ENCODE data around the gene DTNA.
A peak's percentile ranks its signal among the peaks of the same experiment; 100 is the strongest.
"Not testable (repeated sequence)": the region's sequence is repeated elsewhere in the genome, so short reads cannot be mapped to it uniquely, and the experiment has no call there.

DTNA gene

DNA sequence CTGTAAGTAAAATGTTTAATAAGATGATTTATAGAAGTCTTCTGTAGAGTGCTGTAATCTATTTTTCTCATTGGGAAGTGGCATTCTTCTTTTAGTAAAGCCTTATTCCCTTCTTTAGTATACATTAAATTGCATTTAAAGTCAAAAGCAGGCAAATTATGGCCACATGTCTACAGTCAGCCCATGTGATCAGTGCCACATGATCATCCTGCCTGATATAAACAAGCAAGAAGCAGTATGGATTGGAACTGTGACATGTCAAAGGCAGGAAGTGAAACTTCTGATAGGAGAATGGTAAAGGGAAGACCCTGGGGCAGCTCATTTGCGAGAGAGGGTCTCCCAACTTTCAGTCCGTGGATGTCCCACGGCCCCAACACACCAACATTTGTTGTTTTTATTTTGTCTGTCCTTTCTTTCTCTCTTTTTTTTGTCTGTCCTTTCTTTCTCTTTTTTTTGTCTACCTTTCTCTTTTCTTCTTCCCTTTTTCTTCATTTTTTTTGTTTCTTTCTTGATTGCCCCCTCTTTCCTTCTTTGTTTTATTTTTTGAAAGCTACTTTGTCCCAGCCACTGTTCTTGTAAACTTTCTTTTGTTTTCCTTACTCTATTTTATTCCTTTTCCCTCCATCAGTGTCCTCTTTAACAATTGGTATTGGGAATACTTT is 154.9 kb downstream of the DTNA start:
- DNase-seq, result no peak

- DNase-seq, result no peak
Measured at GRCh38 chr18:34866310-34866709, 156.2 kb downstream of the DTNA start.

DNA sequence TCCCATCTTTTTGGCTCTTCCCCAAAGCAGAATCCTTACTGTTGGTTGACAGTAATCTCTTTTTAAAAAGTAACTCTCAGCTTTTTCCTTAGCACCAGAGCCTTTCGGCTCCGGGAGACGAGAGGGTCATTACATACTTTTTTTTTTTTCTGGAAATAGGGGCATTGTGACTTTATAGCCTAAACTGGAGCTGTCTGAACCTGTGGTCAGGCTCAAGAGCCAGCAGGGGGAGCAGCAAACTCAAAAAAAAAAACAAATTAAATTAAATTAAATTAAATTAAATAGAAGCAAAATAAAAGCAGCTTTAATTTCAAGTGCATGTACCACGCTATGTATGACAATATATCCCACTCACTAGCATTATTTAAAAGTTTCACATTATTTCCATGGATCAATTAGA is 156.6 kb downstream of the DTNA start:
- no peak for DNase-seq

DNA sequence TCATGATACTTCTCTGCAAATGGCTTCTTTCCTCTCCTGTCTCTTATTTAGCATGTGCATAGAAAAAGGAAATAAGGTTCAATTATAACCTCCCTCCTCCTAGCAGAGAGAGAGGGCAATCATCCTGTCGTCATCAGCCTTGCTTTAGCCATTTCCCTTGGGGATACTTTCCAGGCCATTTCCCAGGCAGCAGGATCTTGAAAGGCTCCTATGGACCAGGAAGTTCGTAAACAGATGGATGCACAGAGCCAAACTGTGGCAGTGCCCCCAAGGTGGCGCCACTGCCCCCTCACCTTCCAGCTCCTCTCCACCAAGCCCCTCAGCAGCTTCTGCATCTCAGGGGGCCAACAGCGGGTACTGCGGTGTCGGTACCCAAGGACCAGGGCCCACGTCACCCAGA is 157.4 kb downstream of the DTNA start:
- peak; percentile 62 for DNase-seq

DNA sequence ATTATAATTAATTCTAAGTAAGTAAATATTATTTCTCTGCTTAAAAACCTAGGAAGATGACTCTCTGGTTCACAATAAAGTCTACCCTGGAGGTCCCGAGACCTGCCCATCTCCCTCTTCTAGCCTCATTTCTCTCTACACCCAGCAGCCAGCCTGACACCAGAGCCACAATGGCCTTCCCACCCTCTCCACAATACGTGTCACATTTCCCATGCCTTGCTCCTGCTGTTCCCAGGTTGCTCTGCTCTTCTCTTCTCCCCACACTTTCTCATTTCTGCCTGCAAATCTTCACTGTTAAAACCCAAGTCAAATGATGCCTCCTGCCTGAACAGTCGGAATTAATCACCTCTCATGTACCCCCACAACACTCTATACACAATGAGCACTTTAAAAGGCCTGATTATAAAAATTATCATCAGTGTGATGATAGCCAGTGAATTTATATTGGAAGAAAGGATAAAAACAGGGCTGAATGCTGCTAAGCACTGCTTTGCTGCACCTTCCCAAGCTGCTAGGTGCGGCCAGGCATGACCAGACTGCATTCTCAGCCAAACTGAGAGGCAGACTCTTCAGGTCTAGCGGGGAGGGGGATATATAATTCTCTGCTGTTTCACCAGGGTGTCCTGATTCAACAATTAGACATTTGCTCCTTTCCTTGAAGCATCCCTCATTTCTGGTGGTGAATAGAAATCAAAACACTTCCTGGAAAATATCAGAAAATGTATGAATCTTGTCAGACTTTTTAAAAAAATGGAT is 160.6 kb downstream of the DTNA start:
- DNase-seq, result peak; percentile 31

DNA sequence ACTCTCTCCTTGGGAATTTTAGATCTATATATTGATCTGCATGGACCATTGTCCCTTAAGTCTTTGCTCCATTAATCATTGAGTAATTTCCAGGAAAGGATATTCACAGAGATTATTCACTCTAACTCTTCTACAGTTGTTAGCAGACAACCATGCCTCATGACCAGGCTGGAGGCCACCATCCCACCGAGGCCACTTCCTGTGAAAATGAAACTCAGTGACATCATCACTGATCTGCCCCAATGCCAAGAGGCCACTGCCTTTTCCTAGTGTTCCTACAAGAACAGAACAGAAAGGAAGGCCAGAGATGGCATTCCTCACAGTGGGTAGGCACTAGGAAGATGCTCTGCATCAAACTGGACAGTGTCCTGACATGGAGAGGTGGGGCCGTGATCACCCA is 161.3 kb downstream of the DTNA start:
- DNase-seq, result no peak

GRCh38 chr18:34872066-34872465 is 162.0 kb downstream of the DTNA start:
- DNase-seq, result no peak

GRCh38 chr18:34873986-34874580 is 164.0 kb downstream of the DTNA start:
- DNase-seq, result no peak

- DNase-seq, result no peak
Measured at GRCh38 chr18:34875150-34875549, 165.1 kb downstream of the DTNA start.

DNA sequence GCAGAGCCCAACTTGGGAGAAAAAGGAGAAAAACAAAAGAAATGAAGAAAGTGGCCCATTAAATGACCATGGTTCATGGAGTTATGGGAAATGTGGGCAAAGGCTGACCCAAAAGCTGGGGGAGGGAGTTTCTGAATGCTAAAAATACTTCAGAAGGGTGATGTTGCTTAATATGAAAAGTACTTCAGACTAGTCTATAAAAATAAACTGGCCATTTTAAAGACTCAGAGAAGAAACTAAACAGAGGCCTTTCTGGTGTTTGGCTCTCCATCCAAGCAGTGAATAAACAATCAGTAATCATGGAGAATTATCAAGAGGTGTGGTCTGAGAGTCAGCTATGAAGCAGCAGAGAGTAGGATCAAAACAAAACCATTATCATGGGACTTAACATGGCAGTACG is 170.3 kb downstream of the DTNA start:
- DNase-seq, result no peak

DNA sequence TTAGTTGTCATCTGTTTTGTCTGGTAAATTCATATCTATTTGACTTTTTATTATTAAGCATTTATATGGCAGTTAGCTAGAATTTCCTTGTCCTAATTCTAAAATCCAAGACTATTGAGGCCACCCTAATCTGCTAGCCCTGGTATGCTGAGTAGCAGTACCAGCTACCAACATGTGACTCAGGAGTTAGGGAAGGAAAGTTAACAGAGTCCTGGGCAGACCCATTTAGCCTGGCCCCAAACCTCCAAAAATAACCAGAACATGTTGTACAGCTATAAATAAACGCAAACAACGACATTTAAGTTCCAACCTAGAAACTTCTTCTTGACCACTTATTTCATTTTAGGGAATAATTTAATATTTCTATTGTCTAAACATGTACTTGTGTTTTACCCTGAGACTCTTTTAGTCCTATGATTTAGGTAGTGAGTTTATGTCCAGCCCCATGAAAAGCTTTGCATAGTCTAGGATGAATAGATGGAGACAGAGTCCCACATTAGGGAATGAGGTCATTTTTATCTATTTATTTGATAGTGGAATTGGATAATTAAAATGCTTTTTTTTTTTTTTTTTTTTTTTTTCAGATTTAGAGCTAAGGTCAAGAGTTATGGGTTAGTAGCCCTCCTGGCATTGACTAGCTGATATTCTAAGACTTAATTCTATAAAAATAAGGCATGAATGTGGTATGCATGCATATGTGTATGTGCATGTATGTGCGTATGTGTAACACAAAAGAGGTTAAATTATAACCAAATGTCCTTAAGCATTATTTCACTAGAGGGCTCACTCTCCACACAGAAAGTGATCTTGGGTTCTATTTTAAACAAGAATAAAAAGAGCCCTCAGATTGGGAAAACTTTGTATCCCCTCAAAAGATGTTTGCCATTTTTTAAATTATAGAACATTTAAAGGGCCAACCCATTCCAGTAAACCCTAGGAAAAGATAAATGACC is 171.1 kb downstream of the DTNA start:
- peak; percentile 9 for DNase-seq

GRCh38 chr18:34884436-34884835 is 174.3 kb downstream of the DTNA start:
- no peak for DNase-seq

DNA sequence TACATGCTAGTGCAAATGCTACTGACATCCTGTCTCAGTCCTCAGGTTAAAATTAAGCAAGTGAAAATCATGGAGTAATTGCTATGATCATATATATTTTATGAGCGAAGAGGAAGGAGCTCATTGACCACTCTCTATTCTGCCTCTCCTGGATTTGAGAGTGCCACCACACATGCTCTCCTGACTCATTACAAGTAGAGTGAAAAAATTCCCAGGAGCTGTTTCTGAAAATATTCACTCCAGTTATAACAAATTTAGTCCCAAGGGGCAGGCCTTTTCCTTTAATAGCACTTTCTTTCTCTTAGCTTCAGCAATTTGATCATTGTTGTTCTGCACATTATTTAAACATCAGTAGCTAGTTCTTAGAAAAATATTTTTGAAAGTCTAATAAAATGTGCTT is 176.1 kb downstream of the DTNA start:
- DNase-seq, result no peak

GRCh38 chr18:34887881-34888580 is 177.9 kb downstream of the DTNA start:
- no peak for DNase-seq

DNA sequence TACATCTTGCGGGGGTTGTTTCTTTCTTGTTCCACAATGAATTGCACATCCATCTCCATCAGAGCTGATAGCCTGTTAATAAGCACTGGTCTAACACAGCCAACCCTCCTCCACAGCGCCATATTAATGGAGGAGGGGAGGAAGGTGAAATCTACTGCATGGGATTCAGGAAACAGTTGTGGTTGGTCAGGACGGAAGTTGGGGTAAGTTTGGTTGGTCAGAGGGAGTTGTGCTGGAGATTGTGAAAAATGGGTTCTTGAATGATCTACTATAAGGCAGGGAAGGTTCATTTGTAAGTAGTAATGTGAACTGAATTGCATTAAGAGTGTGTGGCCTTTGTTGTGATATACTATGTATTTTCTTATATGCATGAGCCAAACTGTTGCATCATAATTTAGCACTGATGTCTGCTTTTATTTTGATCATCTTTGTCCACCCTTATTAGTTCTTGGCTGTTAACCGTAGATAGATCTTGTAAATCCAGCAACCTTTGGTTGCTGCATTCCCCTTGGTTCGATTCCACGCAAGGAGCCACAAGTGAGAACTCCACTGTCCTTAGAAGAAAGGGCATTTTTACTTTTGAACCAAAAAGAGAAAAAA is 180.5 kb downstream of the DTNA start:
- DNase-seq, result no peak

DNA sequence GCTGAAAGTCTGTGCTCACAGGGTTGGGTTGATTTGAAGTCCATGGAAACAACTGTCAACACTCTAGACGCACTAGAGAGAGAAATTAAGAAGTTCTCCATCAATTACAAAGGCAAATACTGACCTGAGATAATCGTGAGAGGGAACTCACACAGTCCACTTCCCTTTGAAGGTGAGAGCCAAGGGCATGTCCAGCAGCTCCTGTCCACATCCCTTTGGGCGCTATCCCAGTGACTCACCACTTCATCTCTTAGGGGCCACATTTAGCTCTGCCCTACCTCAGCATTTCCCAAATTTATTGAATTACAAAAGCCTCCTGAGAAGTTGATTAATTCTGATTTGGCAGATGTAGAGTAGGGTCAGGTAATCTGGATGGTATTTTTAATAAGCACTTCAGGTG is 182.3 kb downstream of the DTNA start:
- DNase-seq, result no peak

DNA sequence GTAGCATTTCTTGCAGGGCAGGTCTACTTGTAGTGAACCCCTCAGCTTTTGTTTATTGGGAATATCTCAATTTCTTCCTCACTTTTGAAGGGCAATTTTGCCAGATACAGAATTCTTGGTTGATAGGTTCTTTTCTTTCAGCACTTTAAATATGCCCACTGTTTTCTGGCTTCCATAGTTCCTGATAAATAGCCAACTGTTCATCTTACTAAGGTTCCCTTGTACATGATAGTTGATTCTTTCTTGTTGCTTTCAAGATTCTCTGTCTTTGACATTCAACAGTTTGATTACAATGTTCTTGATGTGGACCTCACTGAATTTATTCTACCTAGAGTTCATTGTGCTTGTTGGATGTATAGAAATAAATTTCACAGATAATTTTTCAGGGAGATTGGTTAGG is 183.1 kb downstream of the DTNA start:
- no peak for DNase-seq

- no peak for DNase-seq
Measured at GRCh38 chr18:34901299-34901698, 191.2 kb downstream of the DTNA start.

DNA sequence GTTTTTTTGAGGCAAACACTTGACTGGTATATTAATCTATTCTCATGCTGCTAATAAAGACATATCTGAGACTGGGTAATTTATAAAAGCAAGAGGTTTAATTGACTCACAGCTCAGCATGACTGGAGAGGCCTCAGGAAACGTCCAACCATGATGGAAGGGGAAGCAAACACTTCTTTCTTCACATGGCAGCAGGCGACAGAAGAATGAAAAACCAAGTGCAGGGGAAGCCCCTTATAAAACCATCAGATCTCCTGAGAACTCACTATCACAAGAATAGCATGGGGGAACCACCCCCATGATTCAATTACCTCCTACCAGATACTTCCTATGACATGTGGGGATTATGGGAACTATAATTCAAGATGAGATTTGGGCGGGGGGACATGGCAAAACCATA is 194.9 kb downstream of the DTNA start:
- no peak for DNase-seq

GRCh38 chr18:34906985-34907384 is 196.9 kb downstream of the DTNA start:
- not testable (repeated sequence) for DNase-seq

- no peak for DNase-seq
Measured at GRCh38 chr18:34909637-34910364, 199.7 kb downstream of the DTNA start.

Data from NCI-H2171 treated with DMSO at 0.1 percent for 48 hours (cell line).